Measurements from ENCODE around the gene TNFRSF21.
"Not testable (repeated sequence)": the region's sequence is repeated elsewhere in the genome, so short reads cannot be mapped to it uniquely, and the experiment has no call there.

TNFRSF21 gene

GRCh38 chr6:47223251-47223650 lies 86.5 kb downstream of the TNFRSF21 start:
- DNase-seq (ENCODE audit: low read depth in 2 of 2) = not testable (repeated sequence)

- DNase-seq (ENCODE audit: low read depth in 2 of 2) = no peak
Observed at GRCh38 chr6:47221565-47221964, 88.1 kb downstream of the TNFRSF21 start.

GRCh38 chr6:47209632-47210031 lies 100.1 kb downstream of the TNFRSF21 start:
- no peak for DNase-seq (ENCODE audit: low read depth in 2 of 2)

- no peak for DNase-seq (ENCODE audit: low read depth in 2 of 2)
Observed at GRCh38 chr6:47207261-47207660, 102.4 kb downstream of the TNFRSF21 start.

- no peak for DNase-seq (ENCODE audit: low read depth in 2 of 2)
Observed at GRCh38 chr6:47206626-47207025, 103.1 kb downstream of the TNFRSF21 start.

- no peak for DNase-seq (ENCODE audit: low read depth in 2 of 2)
Observed at GRCh38 chr6:47203938-47204611, 105.6 kb downstream of the TNFRSF21 start.

GRCh38 chr6:47203266-47203937 lies 106.3 kb downstream of the TNFRSF21 start:
- DNase-seq (ENCODE audit: low read depth in 2 of 2) = no peak

GRCh38 chr6:47202644-47203205 lies 107.0 kb downstream of the TNFRSF21 start:
- DNase-seq (ENCODE audit: low read depth in 2 of 2) = no peak

- DNase-seq (ENCODE audit: low read depth in 2 of 2) = no peak
Observed at GRCh38 chr6:47200536-47201334, 109.0 kb downstream of the TNFRSF21 start.

GRCh38 chr6:47197682-47198640 lies 111.7 kb downstream of the TNFRSF21 start:
- DNase-seq (ENCODE audit: low read depth in 2 of 2) = no peak

- no peak for DNase-seq (ENCODE audit: low read depth in 2 of 2)
Observed at GRCh38 chr6:47196113-47196512, 113.6 kb downstream of the TNFRSF21 start.

- DNase-seq (ENCODE audit: low read depth in 2 of 2) = no peak
Observed at GRCh38 chr6:47195011-47195650, 114.6 kb downstream of the TNFRSF21 start.

GRCh38 chr6:47188588-47189021 lies 121.1 kb downstream of the TNFRSF21 start:
- DNase-seq (ENCODE audit: low read depth in 2 of 2) = no peak

GRCh38 chr6:47187893-47188587 lies 121.7 kb downstream of the TNFRSF21 start:
- no peak for DNase-seq (ENCODE audit: low read depth in 2 of 2)

GRCh38 chr6:47187113-47187512 lies 122.6 kb downstream of the TNFRSF21 start:
- no peak for DNase-seq (ENCODE audit: low read depth in 2 of 2)

- no peak for DNase-seq (ENCODE audit: low read depth in 2 of 2)
Observed at GRCh38 chr6:47182291-47182957, 127.3 kb downstream of the TNFRSF21 start.

GRCh38 chr6:47181681-47182080 lies 128.0 kb downstream of the TNFRSF21 start:
- no peak for DNase-seq (ENCODE audit: low read depth in 2 of 2)

Measured in stimulated activated CD8-positive, alpha-beta memory T cell treated with anti-CD3 and anti-CD28 coated beads, Interleukin-7, amount 100 ng/mL, for 1 hour (primary cell).